ENCODE results near the gene ISG20. TPM values are rescaled to one million over a fixed set of nuclear protein-coding genes. Genes with fewer than 3 reads are reported as not detected.

The ISG20 gene
- total and polyA plus RNA-seq, 8 donors: 3.0 to 14.2 (median 7.2) TPM

DNA sequence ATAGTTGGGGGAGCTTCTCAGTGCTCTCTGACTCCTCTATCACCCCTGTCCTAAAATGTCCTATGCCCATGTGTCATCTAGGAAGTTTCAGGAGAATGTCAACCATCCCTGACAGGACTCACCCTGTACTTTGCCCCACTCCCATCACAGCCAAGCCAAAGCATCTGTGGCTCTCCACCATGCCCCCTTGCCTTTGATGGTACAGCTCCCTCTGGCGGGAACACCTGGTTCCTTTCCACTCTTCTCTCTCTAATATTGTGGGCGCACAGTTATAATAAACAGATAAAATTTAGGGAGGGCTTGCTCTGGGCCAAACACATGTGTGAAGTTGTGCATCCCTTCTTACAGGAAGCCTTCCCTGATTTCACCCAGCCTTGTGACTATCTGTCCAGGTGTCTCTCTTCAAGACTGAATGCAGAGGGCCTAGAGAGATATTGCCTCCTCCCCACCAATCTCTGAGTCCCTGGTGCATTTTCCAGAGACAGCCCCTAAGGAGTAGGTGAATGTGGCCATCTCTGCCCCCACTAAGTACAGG is 62.8 kb downstream of the ISG20 start:
- 69 to 84% methylated on average over 2 of the region's 2 CpGs for WGBS, 2 donors
- H3K4me1 ChIP-seq: peaks cover 0 to 4% (median 0%) of the 10 kb centered on the region in 3 donors
- no peak overlapping the region for H3K4me3 ChIP-seq
- H3K36me3 ChIP-seq: no peaks in the 10 kb centered on the region
- H3K9me3 ChIP-seq: no peaks in the 10 kb centered on the region
- intact Hi-C loops (cut with DNase I): no loop called here
- no peak for FAIRE-seq
- no peak overlapping the region for H3K27ac ChIP-seq
- no peak for DNase-seq
- H3K27me3 ChIP-seq: no peaks in the 10 kb centered on the region
- ATAC-seq: peak in 1 of 4 donors; percentile 40
- TF ChIP-seq, protein P1, sequence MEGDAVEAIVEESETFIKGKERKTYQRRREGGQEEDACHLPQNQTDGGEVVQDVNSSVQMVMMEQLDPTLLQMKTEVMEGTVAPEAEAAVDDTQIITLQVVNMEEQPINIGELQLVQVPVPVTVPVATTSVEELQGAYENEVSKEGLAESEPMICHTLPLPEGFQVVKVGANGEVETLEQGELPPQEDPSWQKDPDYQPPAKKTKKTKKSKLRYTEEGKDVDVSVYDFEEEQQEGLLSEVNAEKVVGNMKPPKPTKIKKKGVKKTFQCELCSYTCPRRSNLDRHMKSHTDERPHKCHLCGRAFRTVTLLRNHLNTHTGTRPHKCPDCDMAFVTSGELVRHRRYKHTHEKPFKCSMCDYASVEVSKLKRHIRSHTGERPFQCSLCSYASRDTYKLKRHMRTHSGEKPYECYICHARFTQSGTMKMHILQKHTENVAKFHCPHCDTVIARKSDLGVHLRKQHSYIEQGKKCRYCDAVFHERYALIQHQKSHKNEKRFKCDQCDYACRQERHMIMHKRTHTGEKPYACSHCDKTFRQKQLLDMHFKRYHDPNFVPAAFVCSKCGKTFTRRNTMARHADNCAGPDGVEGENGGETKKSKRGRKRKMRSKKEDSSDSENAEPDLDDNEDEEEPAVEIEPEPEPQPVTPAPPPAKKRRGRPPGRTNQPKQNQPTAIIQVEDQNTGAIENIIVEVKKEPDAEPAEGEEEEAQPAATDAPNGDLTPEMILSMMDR (IDR thresholded peaks at IDR 0.05): no peak

GRCh38 chr15:88702983-88703382 is 64.2 kb downstream of the ISG20 start:
- intact Hi-C loops (cut with DNase I): no loop called here
- Histone ChIP-seq H3K36me3 (no peaks in the 10 kb centered on the region), H3K27ac (no peak overlapping the region), H3K27me3 (no peaks in the 10 kb centered on the region), H3K4me1 (peaks cover 0 to 4% (median 0%) of the 10 kb centered on the region in 3 donors), H3K4me3 (no peak overlapping the region), H3K9me3 (no peaks in the 10 kb centered on the region)
- DNase-seq: no peak
- TF ChIP-seq, protein P1 (IDR thresholded peaks at IDR 0.05): no peak
- no peak for ATAC-seq
- no peak for FAIRE-seq
- 61 to 67% methylated on average over 5 of the region's 5 CpGs for whole genome bisulfite sequencing, 2 donors

- Histone ChIP-seq H3K9me3 (no peaks in the 10 kb centered on the region), H3K4me1 (peaks cover 0 to 4% (median 0%) of the 10 kb centered on the region in 3 donors), H3K4me3 (no peak overlapping the region), H3K27me3 (no peaks in the 10 kb centered on the region), H3K36me3 (no peaks in the 10 kb centered on the region), H3K27ac (no peak overlapping the region)
- intact Hi-C loops (cut with DNase I): no loop called here
- TF ChIP-seq, protein P1 (IDR thresholded peaks at IDR 0.05): no peak
- 38 to 43% methylated on average over 5 of the region's 5 CpGs for WGBS, 2 donors
- DNase-seq (no peak), FAIRE-seq (no peak), ATAC-seq (peak in 2 of 4 donors; percentile 24 to 52)
Measured at GRCh38 chr15:88703533-88703932, 64.7 kb downstream of the ISG20 start.

- H3K36me3 ChIP-seq: no peaks in the 10 kb centered on the region
- WGBS, 2 donors: 8 to 11% methylated on average over 47 to 60 of the region's 60 CpGs
- peaks cover 0 to 4% (median 0%) of the 10 kb centered on the region in 3 donors for H3K4me1 ChIP-seq
- H3K27me3 ChIP-seq: no peaks in the 10 kb centered on the region
- FAIRE-seq (no peak), ATAC-seq (peak; percentile 55 to 79 (median 68)), DNase-seq (peak in 3 of 6 donors; percentile 50 to 69 (median 55))
- intact Hi-C loops (cut with DNase I): no loop called here
- TF ChIP-seq, protein P1 (IDR thresholded peaks at IDR 0.05): no peak
- H3K27ac ChIP-seq: no peak overlapping the region
- peak overlapping the region in 2 of 4 donors; percentile 33 to 40 for H3K4me3 ChIP-seq
- no peaks in the 10 kb centered on the region for H3K9me3 ChIP-seq
Measured at GRCh38 chr15:88704791-88705768, 66.3 kb downstream of the ISG20 start.
